B cell (primary cell): ENCODE results near the gene TSKS.

Source experiments
- EZH2 ChIP-seq: IDR thresholded peaks from 2 replicates; pipeline ENCODE4 v1.6.1; 2012; ENCODE audit warnings: borderline replicate concordance, low read depth, mild to moderate bottlenecking, moderate library complexity, low read length; ENCODE audit not compliant: insufficient read depth, poor library complexity, severe bottlenecking
- TF ChIP-seq, protein P1 (sequence below): fragments of 200-600 bp; IDR thresholded peaks from one replicate; pipeline ENCODE4 v1.8.0; 2022; ENCODE audit warnings: antibody characterized with exemption, mild to moderate bottlenecking

DNA sequence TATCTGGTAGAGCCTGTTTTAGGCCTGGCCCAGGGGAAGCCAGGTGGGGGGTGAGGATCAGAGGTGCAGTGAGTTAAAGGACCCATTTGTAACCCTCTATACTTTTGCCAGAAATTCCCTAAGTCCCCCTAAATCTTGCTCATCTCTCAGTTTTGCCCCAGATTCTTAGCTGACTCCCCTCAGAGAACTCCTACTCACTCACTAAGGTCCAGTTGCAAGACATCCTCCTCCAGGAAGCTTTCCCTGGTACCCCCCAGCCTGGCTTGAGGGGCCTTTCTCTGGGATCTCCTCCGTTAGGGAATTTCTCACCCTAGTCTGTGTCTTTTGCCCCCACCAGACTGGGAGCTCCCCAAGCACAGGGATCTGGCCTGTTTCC, 1.9 kb downstream of the TSKS start:
- TF ChIP-seq, protein P1, sequence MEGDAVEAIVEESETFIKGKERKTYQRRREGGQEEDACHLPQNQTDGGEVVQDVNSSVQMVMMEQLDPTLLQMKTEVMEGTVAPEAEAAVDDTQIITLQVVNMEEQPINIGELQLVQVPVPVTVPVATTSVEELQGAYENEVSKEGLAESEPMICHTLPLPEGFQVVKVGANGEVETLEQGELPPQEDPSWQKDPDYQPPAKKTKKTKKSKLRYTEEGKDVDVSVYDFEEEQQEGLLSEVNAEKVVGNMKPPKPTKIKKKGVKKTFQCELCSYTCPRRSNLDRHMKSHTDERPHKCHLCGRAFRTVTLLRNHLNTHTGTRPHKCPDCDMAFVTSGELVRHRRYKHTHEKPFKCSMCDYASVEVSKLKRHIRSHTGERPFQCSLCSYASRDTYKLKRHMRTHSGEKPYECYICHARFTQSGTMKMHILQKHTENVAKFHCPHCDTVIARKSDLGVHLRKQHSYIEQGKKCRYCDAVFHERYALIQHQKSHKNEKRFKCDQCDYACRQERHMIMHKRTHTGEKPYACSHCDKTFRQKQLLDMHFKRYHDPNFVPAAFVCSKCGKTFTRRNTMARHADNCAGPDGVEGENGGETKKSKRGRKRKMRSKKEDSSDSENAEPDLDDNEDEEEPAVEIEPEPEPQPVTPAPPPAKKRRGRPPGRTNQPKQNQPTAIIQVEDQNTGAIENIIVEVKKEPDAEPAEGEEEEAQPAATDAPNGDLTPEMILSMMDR = no peak
- TF ChIP-seq EZH2 = no peak
